GM19351 (cell line): ENCODE data around the gene KCNJ5.

Experiments
- ATAC-seq: cut with Tn5 transposase; IDR thresholded peaks from one replicate; pipeline ENCODE4 v1.9.1; 2021; ENCODE audit warnings: mild to moderate bottlenecking, moderate library complexity; ENCODE audit not compliant: unreplicated experiment

KCNJ5 gene

DNA sequence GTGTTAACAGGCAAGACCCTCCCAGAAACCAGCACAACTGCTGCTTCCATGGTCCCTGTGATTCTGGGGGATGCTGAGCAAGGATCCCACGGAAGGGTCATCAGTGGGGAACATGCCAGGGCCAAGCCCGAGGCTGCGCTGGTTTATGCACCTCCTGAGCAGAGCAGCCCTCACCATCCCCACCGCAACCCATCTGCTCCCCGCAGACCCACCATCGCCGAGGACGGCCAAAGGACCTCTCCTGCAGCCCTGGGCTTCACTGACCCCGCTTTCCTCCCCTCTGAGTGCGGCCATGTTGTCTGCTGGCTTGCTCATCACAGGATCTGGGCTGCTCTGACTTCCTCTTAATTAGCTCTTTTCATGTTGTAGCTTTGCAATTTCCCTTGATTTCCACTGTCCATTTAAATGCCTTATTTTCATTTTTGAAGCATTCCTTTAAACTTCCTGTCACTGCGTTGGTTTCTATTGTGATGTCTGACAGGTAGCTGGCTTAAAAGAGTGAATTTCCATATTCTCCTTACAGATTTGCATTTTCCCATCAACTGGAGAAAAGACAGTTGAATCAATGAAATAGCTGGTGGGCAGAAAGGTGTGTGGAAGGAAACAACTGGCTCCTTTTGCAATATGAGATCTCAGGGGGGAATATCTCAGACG, 36.7 kb downstream of the KCNJ5 start:
- ATAC-seq = no peak

DNA sequence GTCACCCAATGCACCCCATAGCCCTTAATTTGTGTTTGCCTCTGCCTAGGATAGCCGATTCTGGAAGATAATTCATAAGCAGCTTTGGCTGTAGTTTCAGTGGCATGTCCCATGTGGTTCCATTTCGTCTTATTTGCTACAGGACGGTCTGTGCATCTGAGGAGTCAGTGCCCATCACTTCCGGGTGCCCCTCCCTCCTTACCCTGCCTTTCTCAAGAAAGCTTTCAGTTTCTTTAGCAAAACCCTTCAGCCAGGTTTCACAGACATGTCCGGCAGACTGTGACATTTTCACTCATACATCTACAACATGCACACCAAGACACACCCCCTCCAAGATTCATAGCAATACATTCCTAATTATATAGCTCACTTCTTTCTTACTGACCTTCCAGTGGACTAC, 37.2 kb downstream of the KCNJ5 start:
- peak; percentile 97 for ATAC-seq

DNA sequence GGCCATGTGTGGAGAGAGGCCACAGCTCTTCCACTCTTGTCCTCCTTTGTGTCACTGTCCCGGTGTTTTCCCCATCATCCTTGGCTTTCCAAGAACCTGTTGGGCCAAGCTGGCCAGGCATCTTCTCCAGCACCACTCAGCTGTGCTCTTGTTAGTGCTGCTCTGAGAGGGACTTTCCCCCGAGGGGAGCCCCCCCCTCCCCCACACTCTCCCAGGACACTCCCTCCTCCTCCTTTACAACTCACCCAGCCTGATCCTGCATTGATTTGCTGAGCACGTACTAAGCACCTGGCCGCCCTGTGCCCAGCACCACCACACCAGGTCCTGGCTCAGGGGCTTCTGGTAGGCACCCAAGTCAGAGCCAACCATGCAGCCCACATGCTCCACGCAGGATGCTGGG, 38.3 kb downstream of the KCNJ5 start:
- ATAC-seq = no peak

DNA sequence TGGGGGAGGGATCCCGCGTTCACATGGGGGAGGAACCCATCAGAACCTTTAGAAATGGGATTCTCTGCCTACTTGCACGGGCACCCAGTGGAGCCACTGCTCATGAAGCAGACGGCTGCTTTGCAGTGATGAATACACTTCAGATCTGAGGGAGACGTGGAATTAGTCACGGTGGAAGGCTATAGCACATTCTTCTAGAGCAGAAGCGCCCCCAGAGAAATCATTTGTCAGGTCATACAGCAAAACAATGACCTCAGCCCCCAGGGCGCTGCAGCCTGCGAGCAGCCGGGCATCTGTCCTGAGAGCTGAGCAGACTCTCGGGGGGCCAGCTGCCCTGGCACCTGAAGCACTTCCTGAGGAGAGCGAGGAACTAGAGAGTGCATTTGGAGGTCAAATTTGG, 38.8 kb downstream of the KCNJ5 start:
- ATAC-seq = no peak

DNA sequence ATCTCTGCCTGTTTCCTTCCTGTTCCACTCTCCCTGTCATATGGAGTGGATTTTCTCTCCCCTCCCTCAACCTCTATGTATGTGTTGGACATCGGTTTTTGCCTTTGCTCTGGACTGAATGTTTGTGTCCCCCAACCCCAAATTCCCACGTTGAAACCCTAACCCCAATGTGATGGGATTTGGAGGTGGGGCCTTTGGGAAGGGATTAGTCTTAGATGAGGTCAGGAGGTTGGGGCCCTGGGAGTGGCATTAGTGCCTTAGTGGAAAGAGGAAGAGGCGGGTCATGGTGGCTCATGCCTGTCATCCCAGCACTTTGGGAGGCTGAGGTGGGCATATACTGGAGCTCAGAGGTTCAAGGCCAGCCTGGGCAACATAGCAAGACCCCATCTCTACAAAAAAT, 39.9 kb downstream of the KCNJ5 start:
- ATAC-seq = no peak

DNA sequence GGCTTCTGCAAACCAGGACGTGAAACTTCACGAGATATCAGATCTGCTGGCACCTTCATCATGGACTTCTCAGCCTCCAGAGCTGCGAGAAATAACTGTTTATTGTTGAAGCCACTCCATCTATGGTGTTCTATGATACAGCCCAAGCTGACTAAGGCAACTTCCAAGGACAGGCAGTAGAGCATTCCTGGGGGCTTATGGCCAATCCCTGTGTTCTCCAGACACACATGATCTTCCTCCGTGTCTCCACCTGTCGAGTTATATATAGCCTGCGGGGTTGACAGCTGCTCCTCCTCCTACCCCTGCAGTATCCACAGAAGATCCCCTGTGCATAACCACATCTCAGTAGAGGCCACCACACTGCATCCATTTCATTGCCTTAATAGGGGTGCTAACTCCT, 40.5 kb downstream of the KCNJ5 start:
- no peak for ATAC-seq

DNA sequence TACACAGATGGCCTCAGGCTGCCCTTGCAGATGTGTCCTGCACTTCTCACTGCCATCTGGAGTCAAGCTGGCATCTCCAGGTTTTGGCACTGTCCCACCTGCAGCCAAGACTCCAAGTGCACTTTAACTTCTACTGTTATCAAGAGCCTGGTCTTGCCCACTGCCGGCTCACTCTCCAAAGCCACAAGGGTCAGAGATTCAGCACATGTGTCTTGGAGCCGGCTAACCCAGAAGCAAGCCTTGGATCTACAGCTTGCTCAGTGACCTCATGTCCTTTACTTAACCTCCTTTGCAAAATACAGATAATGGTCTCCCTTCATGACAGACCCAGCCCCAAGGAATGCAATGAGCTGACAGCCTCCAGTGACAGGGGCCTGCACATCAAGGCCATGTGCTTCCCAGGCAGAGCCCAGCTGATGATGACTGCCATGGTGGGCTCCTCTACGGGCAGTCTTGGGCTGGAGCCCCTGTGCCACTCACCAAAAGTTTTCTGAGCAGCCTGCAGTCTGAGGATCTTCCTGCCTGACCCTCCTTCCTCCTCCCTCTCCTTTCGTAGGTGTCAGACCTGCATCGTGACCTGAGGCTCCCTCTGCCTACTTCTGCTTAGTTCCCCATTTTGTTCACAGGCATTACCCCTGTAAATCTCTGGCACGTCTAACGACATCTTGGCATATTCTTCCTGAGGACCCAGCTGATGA, 42.5 kb downstream of the KCNJ5 start:
- ATAC-seq = no peak

DNA sequence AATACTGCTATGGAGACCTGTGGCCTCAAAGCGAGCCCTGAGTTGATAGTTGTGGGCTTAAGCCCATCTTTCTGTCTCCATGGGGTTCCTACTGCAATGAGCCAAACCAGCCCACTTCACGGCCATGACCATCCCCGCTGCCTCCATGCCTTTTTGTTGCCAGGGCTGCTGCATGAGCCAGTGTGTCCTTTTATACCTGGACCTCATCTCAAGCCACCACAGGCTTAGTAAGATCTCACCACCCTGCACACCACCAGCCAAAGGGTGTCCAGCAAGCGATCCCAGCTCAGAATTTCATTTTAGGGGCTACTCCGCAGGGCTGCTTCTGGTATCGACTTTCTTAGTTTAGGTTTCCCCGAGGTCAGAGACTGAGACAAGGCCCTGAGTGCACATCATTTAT, 43.2 kb downstream of the KCNJ5 start:
- ATAC-seq = no peak

DNA sequence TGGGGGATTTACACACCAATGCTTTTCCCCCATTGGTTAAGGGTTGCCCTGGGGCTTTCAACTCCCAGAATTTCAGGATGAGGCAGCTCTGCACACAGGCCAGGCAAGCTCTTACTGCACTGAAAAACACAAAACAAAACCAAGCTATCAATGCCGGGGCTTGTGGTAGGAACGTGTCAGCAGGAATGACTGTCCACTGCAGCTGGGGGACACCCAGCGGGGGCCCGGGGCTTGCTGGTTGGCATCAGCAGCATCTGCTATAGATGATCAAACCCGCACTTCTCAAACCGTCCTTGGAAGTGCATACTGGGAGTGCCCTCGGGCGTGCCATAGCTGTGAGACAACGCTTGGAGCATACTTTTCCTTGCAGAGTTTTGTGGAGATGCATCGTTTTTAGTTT, 43.8 kb downstream of the KCNJ5 start:
- no peak for ATAC-seq

DNA sequence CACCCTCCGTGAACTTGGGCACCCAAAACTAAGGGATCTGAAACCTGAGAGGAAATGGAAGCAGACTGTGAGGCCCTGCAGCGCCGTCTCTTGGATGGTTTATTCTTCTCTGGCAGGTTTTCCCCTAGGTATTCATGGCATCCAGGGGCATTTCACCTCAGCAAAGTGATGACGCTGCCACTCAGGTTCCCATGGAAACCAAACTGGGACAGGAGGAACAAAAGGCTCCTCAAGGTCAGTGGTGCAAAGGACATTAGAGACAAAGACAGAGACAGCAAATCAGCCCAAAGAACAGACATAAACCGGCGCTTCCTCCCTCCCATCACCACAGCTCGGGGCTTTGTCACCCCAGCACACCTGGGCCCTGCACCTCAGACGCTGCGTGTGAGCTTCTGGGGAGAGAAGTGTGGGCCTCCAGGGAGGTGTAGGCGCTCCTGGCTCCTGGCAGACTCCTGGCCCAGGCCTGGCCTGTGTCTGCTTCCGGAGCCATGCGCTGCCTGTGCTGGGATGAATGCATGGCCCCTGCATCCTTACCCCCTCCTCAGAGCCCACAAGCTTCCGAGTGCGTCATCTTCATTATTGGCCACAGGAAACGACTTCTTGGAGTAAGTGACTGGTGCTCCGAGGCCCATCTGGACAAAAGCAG, 45.6 kb downstream of the KCNJ5 start:
- no peak for ATAC-seq

DNA sequence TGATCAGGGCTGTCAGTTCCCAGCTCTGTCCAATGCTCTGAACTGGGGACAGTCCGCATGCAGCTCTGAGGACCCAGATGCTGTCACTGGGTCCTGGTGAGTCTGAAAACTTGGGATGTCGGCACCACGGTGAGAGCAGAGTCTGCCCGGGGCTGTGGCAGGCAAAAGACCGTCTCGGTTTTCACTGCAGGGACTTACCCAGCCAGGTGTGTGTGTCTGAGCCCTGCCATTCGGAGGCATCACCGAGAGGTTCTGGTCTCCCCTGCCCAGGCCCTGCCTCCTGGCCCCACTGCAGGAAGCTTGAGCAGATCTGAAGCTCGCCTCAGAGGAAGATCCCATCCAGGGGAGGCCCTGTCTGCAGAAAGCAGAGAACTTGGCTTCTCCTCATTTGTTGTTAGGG, 46.3 kb downstream of the KCNJ5 start:
- ATAC-seq = no peak

DNA sequence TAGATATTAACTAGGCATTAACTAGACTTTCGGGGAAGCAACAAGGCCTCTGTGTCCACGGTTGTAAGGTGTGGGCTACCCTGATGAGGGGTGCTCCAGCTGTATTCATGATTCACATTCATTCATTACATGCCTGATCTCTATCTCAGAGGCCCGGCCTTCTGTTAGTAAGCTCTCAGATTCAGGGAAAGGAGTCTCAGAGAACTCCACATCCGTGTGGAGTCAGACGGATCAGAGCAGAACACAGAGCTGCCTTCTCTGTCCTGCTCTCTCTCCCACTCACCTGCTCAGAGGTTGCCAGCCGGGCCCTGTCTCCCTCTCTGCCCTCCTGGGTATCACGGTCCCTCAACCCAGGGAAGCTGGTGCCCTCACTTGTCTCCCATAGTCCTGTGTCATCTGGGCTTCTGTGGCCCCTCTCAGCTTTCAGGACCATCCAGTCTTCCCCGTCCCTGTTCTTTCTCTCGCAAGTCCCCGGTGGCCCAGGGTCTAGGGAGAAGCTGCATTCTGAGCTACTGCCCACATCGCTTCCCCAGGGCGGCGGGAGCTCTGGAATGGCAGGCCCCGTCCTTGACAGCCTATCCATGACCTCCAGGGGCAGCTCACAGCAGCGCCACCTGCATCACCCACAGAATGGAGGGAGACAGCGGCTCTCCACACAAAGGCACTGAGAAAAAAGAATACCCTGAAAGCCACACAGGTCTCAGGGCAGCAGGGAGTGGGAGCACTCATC, 47.2 kb downstream of the KCNJ5 start:
- no peak for ATAC-seq

DNA sequence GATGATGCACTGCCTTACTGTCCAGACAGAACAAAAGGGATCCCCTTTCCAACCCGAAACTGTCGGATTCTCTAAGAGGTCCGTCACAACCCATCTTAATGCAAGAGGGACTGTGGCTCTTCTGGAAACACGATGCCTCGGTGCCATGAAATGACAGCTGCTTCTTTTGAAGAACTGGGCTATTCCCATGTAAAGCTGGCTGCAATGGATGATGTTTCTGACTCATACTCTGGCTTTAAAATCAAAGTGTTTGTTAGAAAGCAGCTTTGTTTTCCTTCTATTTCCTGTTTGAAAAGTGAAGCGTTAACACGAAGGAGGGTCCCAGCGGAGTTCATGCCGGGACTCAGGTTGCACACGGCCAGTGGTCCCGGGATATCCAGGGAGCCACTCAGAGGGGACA, 48.4 kb downstream of the KCNJ5 start:
- ATAC-seq = no peak

DNA sequence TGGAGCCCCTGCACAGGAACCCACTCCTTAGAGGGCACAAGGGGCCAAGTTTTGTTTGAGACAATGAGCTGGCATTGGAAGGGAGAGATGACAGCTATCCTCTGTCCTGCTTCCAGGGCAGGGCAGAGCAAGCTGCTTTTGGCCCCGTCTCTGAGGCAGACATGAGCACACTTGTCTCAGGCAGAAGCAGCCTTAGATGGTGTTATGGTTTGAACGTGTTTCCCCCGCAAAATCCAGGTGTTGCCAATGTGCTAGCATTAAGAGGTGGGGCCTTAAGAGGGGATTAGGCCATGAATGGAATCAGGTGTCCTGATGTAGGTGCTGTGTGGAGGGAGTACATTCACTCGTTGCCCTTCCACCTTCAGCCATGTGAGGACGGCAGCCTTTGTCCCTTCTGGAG, 49.0 kb downstream of the KCNJ5 start:
- no peak for ATAC-seq

DNA sequence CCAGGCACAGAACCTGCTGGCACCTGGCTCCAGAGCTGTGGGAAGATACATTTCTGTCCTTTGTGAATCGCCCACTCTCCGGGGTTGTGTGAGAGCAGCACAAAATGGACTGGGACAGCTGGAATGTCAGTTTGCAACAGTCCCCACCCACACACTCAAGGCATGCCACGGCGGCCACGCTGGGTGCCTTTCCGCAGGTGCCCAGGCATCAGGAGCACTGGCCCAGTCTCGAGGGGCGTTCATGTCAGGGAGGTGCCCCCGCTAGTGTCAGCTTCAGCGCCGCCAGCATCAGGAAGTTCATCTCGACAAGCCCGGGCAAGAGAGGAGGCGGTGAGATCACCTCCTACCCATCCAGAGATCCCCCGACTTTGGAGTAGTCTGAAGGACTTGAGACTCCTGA, 49.4 kb downstream of the KCNJ5 start:
- no peak for ATAC-seq

DNA sequence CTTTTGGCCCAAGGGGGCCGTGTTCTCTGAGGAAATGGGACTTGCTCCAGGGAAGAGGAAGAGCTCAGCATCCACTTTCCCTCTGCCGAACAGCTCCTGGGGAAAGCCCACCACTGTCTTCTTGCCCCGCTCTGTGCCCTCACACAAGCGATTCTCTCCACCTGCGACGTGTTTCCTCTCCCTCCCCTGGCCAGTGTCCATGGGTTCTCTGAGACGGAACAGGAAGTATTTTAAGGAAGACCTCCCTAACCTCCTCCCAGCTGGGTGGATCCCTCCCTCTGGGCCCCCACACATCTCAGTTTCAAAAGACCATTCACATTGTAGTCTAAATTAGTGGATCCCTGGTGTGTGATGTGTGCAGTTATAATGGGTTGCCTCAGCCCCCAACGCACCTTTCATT, 50.0 kb downstream of the KCNJ5 start:
- ATAC-seq = no peak

DNA sequence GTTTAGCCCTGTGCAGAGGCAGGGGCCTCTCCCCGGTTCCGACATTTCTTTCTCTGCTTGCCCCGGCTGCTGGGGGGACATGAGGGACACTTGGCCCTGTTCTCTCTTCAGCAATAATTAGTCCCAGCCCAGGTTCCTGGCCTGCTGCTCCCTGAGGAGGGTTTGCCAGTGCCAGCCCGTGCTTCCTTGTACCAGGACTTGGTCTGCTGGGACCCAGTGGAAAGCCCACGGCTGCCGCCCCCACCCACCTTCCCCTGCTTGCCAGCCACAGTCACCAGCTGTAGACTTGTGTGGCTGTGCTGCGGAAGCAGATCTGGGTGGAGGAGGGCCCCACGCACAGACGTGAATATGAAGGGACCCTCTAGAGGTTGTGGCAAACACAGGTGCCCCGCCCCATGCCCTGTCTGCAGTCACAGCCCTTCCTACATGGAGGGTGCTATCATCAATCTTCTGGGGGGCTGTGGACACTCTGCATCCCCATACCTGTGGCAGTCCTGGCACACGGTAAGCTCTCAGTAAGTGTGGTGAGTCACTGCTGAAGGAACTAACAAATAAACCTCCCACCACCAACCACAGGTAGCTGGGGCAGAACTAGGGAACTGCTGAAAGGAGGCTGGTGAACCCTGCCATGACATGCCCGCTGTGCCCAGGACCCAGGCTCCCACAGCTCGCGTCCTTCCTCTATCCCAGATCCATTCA, 50.6 kb downstream of the KCNJ5 start:
- ATAC-seq = no peak

DNA sequence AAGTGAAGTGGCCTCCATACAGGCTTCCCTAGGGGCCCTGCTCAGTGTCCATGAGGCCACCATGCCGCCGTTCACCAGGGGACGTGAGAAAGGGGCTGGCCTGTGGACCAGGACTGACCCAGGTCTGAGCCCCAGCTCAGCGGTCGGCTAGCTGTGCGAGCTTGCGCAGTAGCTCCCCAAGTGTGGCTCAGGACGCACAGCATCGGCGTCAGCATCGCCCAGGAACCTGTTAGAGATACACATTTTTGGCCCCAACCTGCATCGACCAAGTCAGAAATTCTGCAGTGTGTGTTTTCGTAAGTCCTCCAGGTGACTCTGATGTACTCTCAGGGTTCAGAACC, 51.1 kb downstream of the KCNJ5 start:
- ATAC-seq = no peak

DNA sequence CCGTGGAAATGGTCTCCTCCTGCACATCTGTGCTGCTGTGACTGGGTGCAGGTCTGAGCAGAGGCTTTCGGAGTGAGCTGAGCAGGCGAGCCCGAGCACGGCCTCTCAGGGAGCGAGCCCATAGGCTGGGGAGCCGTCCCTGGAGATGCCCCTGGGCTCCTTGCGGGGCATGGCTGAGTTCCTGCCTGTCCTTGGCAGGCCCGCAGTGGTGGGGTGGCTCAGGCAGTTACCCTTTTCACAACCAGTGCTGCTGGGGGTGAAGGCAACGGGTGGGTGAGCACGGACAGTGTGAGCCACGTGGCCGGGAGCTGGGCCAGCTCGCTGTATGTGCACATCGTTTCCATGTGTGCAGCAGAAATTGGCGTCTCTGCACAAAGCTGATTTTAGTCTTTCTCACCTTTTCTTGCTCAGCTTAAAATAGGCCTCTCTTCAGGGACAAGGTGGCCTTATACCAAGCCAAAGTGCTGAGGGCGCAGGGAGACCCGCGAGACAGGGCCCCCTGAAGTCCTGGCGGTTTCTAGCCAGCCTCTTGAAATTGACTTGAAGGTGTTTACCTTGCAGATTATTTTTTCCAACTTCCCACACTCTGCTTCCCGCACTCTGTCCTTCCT, 51.8 kb downstream of the KCNJ5 start, which contains the start of gene TP53AIP1:
TSS of gene TP53AIP1 (minus strand) at position 55 of the 611 bp plus-strand sequence. CDS start 5,053 bp downstream, outside the sequence.
- no peak for ATAC-seq

DNA sequence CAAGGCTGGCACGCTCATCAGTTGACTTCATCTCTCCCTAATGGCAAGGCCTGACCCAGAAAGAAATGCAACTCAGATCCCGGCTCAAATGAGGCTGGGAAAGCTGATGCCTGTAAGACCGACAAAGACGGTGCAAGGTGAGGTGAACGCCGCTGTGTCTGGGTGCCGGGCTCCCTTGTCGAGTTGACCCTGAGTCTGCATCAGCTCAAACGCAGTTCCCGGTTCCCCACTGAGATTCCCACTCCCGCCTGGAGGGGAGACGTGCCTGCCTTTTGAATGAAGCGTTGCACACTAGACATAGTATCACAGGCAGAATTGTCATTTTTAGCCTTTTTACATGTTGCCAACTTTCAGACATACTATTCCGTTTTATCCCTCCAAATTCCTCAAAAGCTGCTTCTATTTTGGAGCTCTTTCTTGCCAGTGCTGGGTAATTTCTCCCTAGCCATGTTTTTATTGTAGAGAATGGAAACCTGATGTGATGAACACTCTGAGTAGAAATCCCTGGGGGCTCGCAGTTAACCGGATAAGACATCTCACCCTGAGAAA, 52.3 kb downstream of the KCNJ5 start:
- ATAC-seq = no peak
